Right atrium auricular region (tissue), 2 donors: Measurements from ENCODE around the gene NUDT3. TPM values are rescaled to one million over a fixed set of nuclear protein-coding genes. Genes with fewer than 3 reads are reported as not detected.

Source experiments
- DNase-seq: peaks from one replicate; pipeline ENCODE4 v3.0.0-alpha.2; 2019; ENCODE audit warnings: low spot score
- H3K27ac ChIP-seq, 2 donors: fragments of 200-600 bp; sonication (generic); 1 replicate in 1 of 2; 2 replicates in 1 of 2; pipeline ENCODE4 v1.5.1; 2016 to 2019
- H3K27me3 ChIP-seq, 2 donors: fragments of 200-600 bp; sonication (generic); one replicate each; pipeline versions ENCODE4 v1.5.1 to v1.6.0; 2017 to 2019
- H3K36me3 ChIP-seq: fragments of 200-600 bp; sonication (generic); one replicate; pipeline ENCODE4 v1.5.1; 2016
- H3K4me1 ChIP-seq, 2 donors: fragments of 200-600 bp; sonication (generic); one replicate each; pipeline versions ENCODE4 v1.5.1 to v1.6.0; 2017 to 2019
- H3K4me3 ChIP-seq, 2 donors: fragments of 200-600 bp; sonication (generic); 1 replicate in 1 of 2; 2 replicates in 1 of 2; pipeline ENCODE4 v1.5.1; 2017 to 2019; ENCODE audit warnings: mild to moderate bottlenecking in 1 of 2, moderate library complexity in 1 of 2
- H3K9me3 ChIP-seq, 2 donors: fragments of 200-600 bp; sonication (generic); one replicate each; pipeline ENCODE4 v1.5.1; 2019
- CTCF ChIP-seq, 2 donors: fragments of 200-600 bp; sonication (generic); IDR thresholded peaks; one replicate each; pipeline ENCODE4 v1.5.1; 2019; ENCODE audit warnings: antibody characterized with exemption in 2 of 2
- total RNA-seq, 2 donors: library from RNA; depleted of rRNA; stranded (reverse); fragments of >200 nt; gene quantifications; one replicate each; pipeline ENCODE4 v1.1.0, GENCODE V29; 2016

The NUDT3 gene
- total RNA-seq, 2 donors from 2014 or later: 47.2 to 53.5 TPM

- Histone ChIP-seq H3K4me1 (peaks cover 0 to 25% of the 10 kb centered on the region in 2 donors), H3K4me3 (peak overlapping the region; percentile 70 to 83), H3K27ac (peak overlapping the region; percentile 88 to 95), H3K36me3 (no peaks in the 10 kb centered on the region), H3K9me3 (no peaks in the 10 kb centered on the region), H3K27me3 (no peaks in the 10 kb centered on the region)
- DNase-seq: no peak
- no peak for TF ChIP-seq CTCF (IDR thresholded peaks at IDR 0.05)
Measured at GRCh38 chr6:34237316-34237721, 155.2 kb downstream of the NUDT3 start.

- no peak for TF ChIP-seq CTCF (IDR thresholded peaks at IDR 0.05)
- Histone ChIP-seq H3K36me3 (no peaks in the 10 kb centered on the region), H3K27me3 (no peaks in the 10 kb centered on the region), H3K9me3 (no peaks in the 10 kb centered on the region), H3K4me1 (peaks cover 0 to 25% of the 10 kb centered on the region in 2 donors), H3K27ac (peak within 1 kb of the TSS; percentile 88 to 95), H3K4me3 (peak within 1 kb of the TSS; percentile 70 to 83)
- DNase-seq: peak; percentile 89
Measured at GRCh38 chr6:34236443-34237315, 155.8 kb downstream of the NUDT3 start, which contains the start of gene HMGA1. Gene HMGA1, plus strand, starts transcription at chr6:34236873. Its CDS starts 3,908 bp downstream, at chr6:34240781.

- no peaks in the 10 kb centered on the region for H3K27me3 ChIP-seq
- no peak for TF ChIP-seq CTCF (IDR thresholded peaks at IDR 0.05)
- peak overlapping the region; percentile 88 to 95 for H3K27ac ChIP-seq
- no peaks in the 10 kb centered on the region for H3K9me3 ChIP-seq
- no peaks in the 10 kb centered on the region for H3K36me3 ChIP-seq
- H3K4me1 ChIP-seq: peaks cover 0 to 25% of the 10 kb centered on the region in 2 donors
- H3K4me3 ChIP-seq: peak overlapping the region; percentile 69 to 83
- DNase-seq: no peak
Measured at GRCh38 chr6:34236131-34236442, 156.4 kb downstream of the NUDT3 start.

GRCh38 chr6:34235307-34236130, 156.9 kb downstream of the NUDT3 start:
- DNase-seq: no peak
- Histone ChIP-seq H3K4me3 (peak overlapping the region in 1 of 2 donors; percentile 69), H3K27me3 (no peaks in the 10 kb centered on the region), H3K36me3 (no peaks in the 10 kb centered on the region), H3K4me1 (peaks cover 0 to 25% of the 10 kb centered on the region in 2 donors), H3K27ac (peak overlapping the region; percentile 88 to 95), H3K9me3 (no peaks in the 10 kb centered on the region)
- TF ChIP-seq CTCF (IDR thresholded peaks at IDR 0.05): no peak

- Histone ChIP-seq H3K27me3 (no peaks in the 10 kb centered on the region), H3K36me3 (no peaks in the 10 kb centered on the region), H3K9me3 (no peaks in the 10 kb centered on the region), H3K4me3 (no peak overlapping the region), H3K27ac (peak overlapping the region; percentile 88 to 95), H3K4me1 (peaks cover 0 to 25% of the 10 kb centered on the region in 2 donors)
- TF ChIP-seq CTCF (IDR thresholded peaks at IDR 0.05): no peak
- no peak for DNase-seq
Measured at GRCh38 chr6:34234667-34235306, 157.7 kb downstream of the NUDT3 start.
